H1 (cell line): ENCODE results near the gene DIAPH2. TPM values are rescaled to one million over a fixed set of nuclear protein-coding genes. Genes with fewer than 3 reads are reported as not detected.

ENCODE experiments used
- CHD7 ChIP-seq: fragments of 300-600 bp; sonication (generic); IDR thresholded peaks from 2 replicates; pipeline ENCODE4 v1.7.1; 2012; ENCODE audit warnings: low read length, moderate library complexity, mild to moderate bottlenecking, inconsistent platforms; ENCODE audit not compliant: insufficient replicate concordance
- JUND ChIP-seq: IDR thresholded peaks from 2 replicates; pipeline ENCODE4 v1.6.1; 2011; ENCODE audit warnings: mild to moderate bottlenecking, improper control_type of control experiment, low read length
- POLR2A ChIP-seq, 2 experiments: IDR thresholded peaks; 1 replicate in 1 of 2; 2 replicates in 1 of 2; pipeline ENCODE4 v1.6.1; 2011; ENCODE audit warnings: low read depth in 2 of 2, low read length in 2 of 2, mild to moderate bottlenecking in 2 of 2; ENCODE audit errors: control extremely low read depth in 1 of 2
- RXRA ChIP-seq: IDR thresholded peaks from 2 replicates; pipeline ENCODE4 v1.6.1; 2011; ENCODE audit warnings: low read depth, mild to moderate bottlenecking, low read length, moderate library complexity; ENCODE audit not compliant: insufficient read depth
- ZNF274 ChIP-seq: IDR thresholded peaks from 2 replicates; pipeline ENCODE4 v1.7.0; 2012; ENCODE audit warnings: low read length, borderline replicate concordance; ENCODE audit errors: extremely low read depth
- polyA plus RNA-seq, 7 experiments: library from polyadenylated mRNA; depleted of rRNA in 3 of 7; stranded (reverse) in 5 of 7; unstranded in 2 of 7; fragments of >200 nt in 5 of 7; fragments of 200-250 nt in 2 of 7; gene quantifications; 1 replicate in 5 of 7; 2 replicates in 1 of 7; 4 replicates in 1 of 7; pipeline versions ENCODE4 v1.2.1 to v1.2.3, GENCODE V29; 2011 to 2013; ENCODE audit warnings: missing spikeins in 2 of 7, mixed read lengths in 2 of 7
- total RNA-seq: library from RNA; stranded (reverse); fragmentation: NEBNext Ultra II Directional; extraction: Animal tissue kit (Norgen Biotek cat#: 25700); gene quantifications from 2 replicates; pipeline ENCODE4 v1.2.1, GENCODE V29; 2021

The DIAPH2 gene
- total and polyA plus RNA-seq, 2 of the 8 experiments (the other 6 are each of a cell fraction or from before 2014, with no cell fraction given), result 4.4 to 24.3 TPM

DNA sequence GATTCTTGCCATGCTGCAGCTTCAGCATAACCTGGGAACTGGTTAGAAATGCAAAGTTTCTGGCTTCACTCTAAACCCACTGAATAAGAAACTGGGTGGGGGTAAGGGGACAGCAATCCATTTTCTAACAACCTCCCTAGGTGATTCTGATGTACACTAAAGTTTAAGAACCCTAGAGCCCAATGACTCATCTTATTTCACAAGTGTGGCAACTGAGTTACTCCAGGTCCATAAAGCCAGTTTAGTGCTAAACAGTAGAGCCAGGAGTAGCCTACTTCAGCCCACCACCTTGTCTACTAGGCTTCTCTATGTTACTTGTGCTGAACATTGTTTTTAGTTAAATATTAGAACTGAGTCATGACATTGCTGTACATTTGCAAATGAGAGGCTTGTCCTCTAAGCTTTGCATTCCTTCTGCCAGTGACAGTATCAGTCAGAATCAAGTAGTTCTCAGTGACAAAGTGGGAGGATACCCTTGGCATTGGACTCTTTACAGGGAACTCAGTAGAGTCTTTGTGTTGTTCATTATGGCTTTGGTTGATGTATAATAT is 717.0 kb downstream of the DIAPH2 start (continued):
- TF ChIP-seq CHD7 (no peak), ZNF274 (no peak), RXRA (no peak), JUND (no peak), POLR2A (IDR thresholded peaks at IDR 0.05; ENCODE audit: control extremely low read depth in 1 of 2, low read depth in 2 of 2, low read length in 2 of 2) (no peak)
- TF ChIP-seq, all 59 proteins: peak for 0
